GM19397 (cell line): ENCODE measurements around the gene HOATZ.

Experiments
- ATAC-seq: cut with Tn5 transposase; IDR thresholded peaks from one replicate; pipeline ENCODE4 v1.9.1; 2021; ENCODE audit warnings: mild to moderate bottlenecking, moderate library complexity; ENCODE audit not compliant: unreplicated experiment

The HOATZ gene

GRCh38 chr11:111574373-111575225 lies 60.0 kb downstream of the HOATZ start:
- no peak for ATAC-seq

GRCh38 chr11:111575740-111576139 lies 61.2 kb downstream of the HOATZ start:
- ATAC-seq = no peak

- ATAC-seq = no peak
Observed at GRCh38 chr11:111577821-111578220, 63.2 kb downstream of the HOATZ start.

- ATAC-seq = no peak
Observed at GRCh38 chr11:111581341-111581740, 66.8 kb downstream of the HOATZ start.

GRCh38 chr11:111582163-111582562 lies 67.6 kb downstream of the HOATZ start:
- no peak for ATAC-seq

GRCh38 chr11:111582881-111583280 lies 68.3 kb downstream of the HOATZ start:
- ATAC-seq = no peak

GRCh38 chr11:111585371-111585770 lies 70.8 kb downstream of the HOATZ start:
- ATAC-seq = no peak

GRCh38 chr11:111586388-111586831 lies 71.8 kb downstream of the HOATZ start:
- ATAC-seq = no peak
